ENCODE measurements around the gene PPP1R14B. TPM values are rescaled to one million over a fixed set of nuclear protein-coding genes. Genes with fewer than 3 reads are reported as not detected.
A peak's percentile ranks its signal among the peaks of the same experiment; 100 is the strongest.

Gene PPP1R14B
- total RNA-seq, 1 donor from 2014 or later: 129 TPM

DNA sequence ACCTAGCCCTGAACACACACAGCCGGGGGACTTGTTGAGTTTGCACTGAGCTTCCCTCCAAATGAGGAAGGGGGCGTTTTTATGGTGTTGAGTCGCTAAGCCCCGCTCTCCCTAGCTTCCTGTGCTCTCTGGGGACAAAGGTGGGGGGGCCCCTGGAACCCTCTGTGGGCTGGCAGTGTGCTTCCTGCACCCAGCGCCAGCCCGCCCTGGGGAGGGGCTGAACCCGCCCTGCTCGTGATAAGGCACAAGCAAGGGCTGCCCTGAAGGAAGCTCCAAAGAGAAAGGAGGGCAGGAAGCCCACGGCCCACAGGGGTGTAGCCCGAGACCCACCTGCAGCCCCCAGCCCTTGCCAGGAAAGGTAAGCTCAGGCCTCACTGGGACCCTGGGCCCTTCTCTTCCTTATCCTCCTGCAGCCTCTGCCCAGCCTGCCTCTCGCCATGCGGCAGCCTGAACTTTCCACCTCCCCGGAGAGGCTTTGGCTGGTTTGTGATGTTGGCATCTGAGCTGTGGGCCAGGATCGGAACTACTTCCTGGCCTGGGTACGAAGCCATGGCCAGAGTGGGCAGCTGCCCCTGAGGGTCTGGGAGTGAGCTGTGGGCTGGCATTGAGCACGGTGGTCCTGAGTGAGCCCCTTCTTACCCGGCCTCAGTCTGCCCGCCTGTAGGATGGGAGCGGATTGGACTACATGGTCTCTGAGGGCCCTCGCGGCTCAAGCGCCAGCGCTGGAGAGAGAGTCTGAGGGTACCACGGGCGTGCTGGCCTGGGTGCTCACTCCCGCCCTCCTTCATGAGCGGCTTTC, 40.1 kb downstream of the PPP1R14B start, which contains the start of gene FERMT3:
Gene FERMT3 (plus strand): TSS at position 265 of the 799 bp plus-strand sequence. CDS start 644 bp downstream, outside the sequence.
- intact Hi-C loops (cut with DNase I): no loop called here
- ATAC-seq (peak; percentile 45), DNase-seq (ENCODE audit: missing footprints) (peak; percentile 88)

GRCh38 chr11:64204464-64204989, 42.2 kb downstream of the PPP1R14B start:
- DNase-seq (ENCODE audit: missing footprints) (peak; percentile 92), ATAC-seq (peak; percentile 47)
- intact Hi-C loops (cut with DNase I): loop anchor here (1.0 to 5.0 kb wide), 2 partner anchors 83 to 100 kb away; partner anchors contain the start of gene GPR137

GRCh38 chr11:64204080-64204440, 42.7 kb downstream of the PPP1R14B start:
- intact Hi-C loops (cut with DNase I): loop anchor here (1.0 to 5.0 kb wide), 2 partner anchors 83 to 100 kb away; partner anchors contain the start of gene GPR137
- ATAC-seq (no peak), DNase-seq (ENCODE audit: missing footprints) (no peak)

- intact Hi-C loops (cut with DNase I): loop anchor here (1.0 to 5.0 kb wide), 2 partner anchors 84 to 101 kb away; partner anchors contain the start of gene GPR137
- ATAC-seq (no peak), DNase-seq (ENCODE audit: missing footprints) (peak; percentile 37)
Observed at GRCh38 chr11:64203421-64204079, 43.2 kb downstream of the PPP1R14B start.

DNA sequence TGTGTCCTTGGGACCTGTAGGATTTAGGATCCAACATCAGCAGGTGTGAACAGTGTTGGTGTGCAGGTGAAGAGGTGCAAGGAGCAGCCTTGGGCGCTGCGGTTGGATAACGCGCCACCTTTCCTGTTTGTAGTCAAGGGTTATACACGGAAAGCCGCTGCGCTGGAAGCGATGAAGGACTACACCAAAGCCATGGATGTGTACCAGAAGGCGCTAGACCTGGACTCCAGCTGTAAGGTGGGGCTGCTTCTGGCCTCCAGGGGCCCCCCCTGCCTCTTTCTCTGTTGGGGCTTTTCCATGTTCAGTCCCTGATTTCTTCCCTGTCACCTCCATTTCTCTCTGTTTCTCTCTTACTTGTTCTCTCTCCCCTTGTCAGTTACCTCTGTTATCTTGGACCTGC, 43.8 kb downstream of the PPP1R14B start:
- DNase-seq (ENCODE audit: missing footprints) (peak; percentile 46), ATAC-seq (no peak)
- intact Hi-C loops (cut with DNase I): loop anchor here (5.0 kb wide), 1 partner anchor 84 kb away; the partner anchor contains the start of gene GPR137

- intact Hi-C loops (cut with DNase I): loop anchor here (5.0 kb wide), 1 partner anchor 86 kb away; the partner anchor contains the start of gene GPR137
- no peak for ATAC-seq
- no peak for DNase-seq (ENCODE audit: missing footprints)
Observed at GRCh38 chr11:64201543-64201942, 45.2 kb downstream of the PPP1R14B start.

DNA sequence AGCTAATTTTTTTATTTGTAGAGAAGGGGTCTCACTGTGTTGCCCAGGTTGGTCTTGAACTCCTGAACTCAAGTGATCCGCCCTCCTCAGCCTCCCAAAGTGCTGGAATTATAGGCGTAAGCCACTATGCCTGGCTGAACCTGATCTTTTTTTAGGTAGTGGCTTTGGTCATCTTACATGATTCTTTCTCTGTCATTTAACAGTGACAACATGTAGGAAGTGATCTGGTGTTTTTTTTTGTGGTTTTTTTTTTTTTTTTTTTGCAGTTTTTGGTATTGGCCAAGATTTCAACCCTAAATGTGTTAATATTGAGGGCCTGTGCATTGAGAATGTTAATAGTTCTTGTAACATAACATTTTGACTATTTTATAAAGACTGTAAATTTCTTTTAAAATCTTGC, 48.2 kb downstream of the PPP1R14B start:
- ATAC-seq (no peak), DNase-seq (ENCODE audit: missing footprints) (no peak)
- intact Hi-C loops (cut with DNase I): no loop called here

DNA sequence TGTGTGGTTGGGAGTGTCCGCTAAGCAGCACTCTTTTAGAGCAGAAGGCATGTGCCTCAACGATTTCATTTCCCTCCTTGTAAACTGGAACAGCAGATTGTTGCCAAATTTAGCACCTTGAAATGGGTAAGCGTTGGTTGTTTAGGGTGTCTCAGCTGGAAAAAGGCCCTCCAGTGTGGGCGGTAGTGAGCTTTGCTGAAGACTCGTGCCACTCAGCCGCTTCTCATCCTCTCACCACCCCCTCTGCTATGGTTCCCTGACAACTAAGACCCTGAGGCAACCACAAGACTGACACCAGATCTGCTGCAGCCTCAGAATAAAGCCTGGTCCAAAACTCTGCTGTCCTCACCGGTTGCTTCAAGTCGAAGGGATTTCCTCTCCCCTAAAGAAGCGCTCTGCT, 50.1 kb downstream of the PPP1R14B start:
- intact Hi-C loops (cut with DNase I): no loop called here
- no peak for ATAC-seq
- DNase-seq (ENCODE audit: missing footprints): no peak

Other genes with a start within 250 kb of the PPP1R14B start
- gene FLRT1, start 211.0 kb downstream of the PPP1R14B start, total RNA-seq: 0.57 TPM
- 119 TPM for gene MACROD1, start 80.8 kb downstream of the PPP1R14B start, total RNA-seq
- 124 TPM for gene STIP1, start 60.8 kb downstream of the PPP1R14B start, total RNA-seq
- gene FERMT3, start 40.2 kb downstream of the PPP1R14B start, total RNA-seq: 9.6 TPM
- 71.9 TPM for gene TRPT1, start 20.8 kb downstream of the PPP1R14B start, total RNA-seq
- gene NUDT22, start 20.7 kb downstream of the PPP1R14B start, total RNA-seq: 66.4 TPM
- 53.5 TPM for gene DNAJC4, start 16.4 kb downstream of the PPP1R14B start, total RNA-seq
- gene VEGFB, start 12.4 kb downstream of the PPP1R14B start, total RNA-seq: 272 TPM
- gene FKBP2, start 5.8 kb downstream of the PPP1R14B start, total RNA-seq: 50.6 TPM
- gene PLCB3, start 4.6 kb upstream of the PPP1R14B start, total RNA-seq: 10.9 TPM
- gene BAD, start 37.7 kb upstream of the PPP1R14B start, total RNA-seq: 89.1 TPM
- gene GPR137, start 38.9 kb upstream of the PPP1R14B start, total RNA-seq: 28.6 TPM
- gene KCNK4, start 44.4 kb upstream of the PPP1R14B start, total RNA-seq: not detected
- gene CATSPERZ, start 53.4 kb upstream of the PPP1R14B start, total RNA-seq: not detected
- gene ESRRA, start 58.6 kb upstream of the PPP1R14B start, total RNA-seq: 217 TPM
- gene TRMT112, start 70.6 kb upstream of the PPP1R14B start, total RNA-seq: 92.8 TPM
- 410 TPM for gene PRDX5, start 71.2 kb upstream of the PPP1R14B start, total RNA-seq
- 7.7 TPM for gene CCDC88B, start 93.3 kb upstream of the PPP1R14B start, total RNA-seq
- gene RPS6KA4, start 112.2 kb upstream of the PPP1R14B start, total RNA-seq: 18.7 TPM

All from Right ventricle myocardium inferior (tissue), 1 donor.